HepG2 (cell line): Measurements from ENCODE around the gene RABGGTA.

Experiments used
- ATF2 ChIP-seq: sonication (generic); formaldehyde crosslinking; IDR thresholded peaks from 2 replicates; pipeline ENCODE4 v1.4.0; 2020; ENCODE audit warnings: missing genetic modification reagents
- HIC2 ChIP-seq: sonication (generic); formaldehyde crosslinking; IDR thresholded peaks from 2 replicates; pipeline ENCODE4 v1.9.0; 2022; ENCODE audit warnings: low read depth, missing genetic modification reagents
- HMG20B ChIP-seq: conservative IDR thresholded peaks from 2 replicates; pipeline ENCODE4 v1.6.1; 2016; ENCODE audit warnings: missing genetic modification reagents, missing compliant biosample characterization
- ZNF556 ChIP-seq: sonication (generic); formaldehyde crosslinking; IDR thresholded peaks from 2 replicates; pipeline ENCODE4 v1.4.0; 2020; ENCODE audit warnings: mild to moderate bottlenecking, missing genetic modification reagents, borderline replicate concordance
- TF ChIP-seq, protein P1 (sequence below): sonication (generic); formaldehyde crosslinking; conservative IDR thresholded peaks from 2 replicates; pipeline ENCODE4 v1.4.0; 2020; ENCODE audit warnings: missing genetic modification reagents
- TF ChIP-seq, protein P2 (sequence below): sonication (generic); formaldehyde crosslinking; IDR thresholded peaks from 2 replicates; pipeline ENCODE4 v1.5.0; 2020; ENCODE audit warnings: mild to moderate bottlenecking, missing genetic modification reagents, moderate library complexity
- TF ChIP-seq, protein P3 (sequence below), 2 experiments: sonication (generic) in 1 of 2; formaldehyde crosslinking in 1 of 2; IDR thresholded peaks; 2 replicates each; pipeline versions ENCODE4 v1.5.1 to v1.6.1; 2011 to 2020; ENCODE audit warnings: borderline replicate concordance in 1 of 2, low read depth in 1 of 2, low read length in 1 of 2, mild to moderate bottlenecking in 1 of 2, missing genetic modification reagents in 1 of 2, moderate library complexity in 1 of 2

DNA sequence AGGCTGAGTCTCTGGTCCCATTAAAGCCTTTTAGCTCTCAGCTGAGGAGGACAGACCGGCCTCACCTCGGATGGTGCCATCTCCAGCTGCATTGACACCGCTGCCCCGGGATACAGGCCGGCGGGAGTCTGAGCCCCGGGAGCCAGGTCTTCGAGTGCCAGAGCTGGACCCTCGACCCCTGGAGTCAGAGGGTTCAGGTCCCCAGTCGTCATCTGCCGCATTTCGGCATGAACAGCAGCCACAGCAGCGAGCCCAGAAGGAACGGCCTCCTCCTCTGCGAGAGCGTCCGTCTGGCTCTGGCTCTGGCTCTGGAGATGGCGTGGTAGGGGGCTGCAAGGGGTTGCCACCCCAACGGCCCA, 9.4 kb downstream of the RABGGTA start:
- TF ChIP-seq, protein P1, sequence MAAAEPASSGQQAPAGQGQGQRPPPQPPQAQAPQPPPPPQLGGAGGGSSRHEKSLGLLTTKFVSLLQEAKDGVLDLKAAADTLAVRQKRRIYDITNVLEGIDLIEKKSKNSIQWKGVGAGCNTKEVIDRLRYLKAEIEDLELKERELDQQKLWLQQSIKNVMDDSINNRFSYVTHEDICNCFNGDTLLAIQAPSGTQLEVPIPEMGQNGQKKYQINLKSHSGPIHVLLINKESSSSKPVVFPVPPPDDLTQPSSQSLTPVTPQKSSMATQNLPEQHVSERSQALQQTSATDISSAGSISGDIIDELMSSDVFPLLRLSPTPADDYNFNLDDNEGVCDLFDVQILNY (CRISPR knock-in tag): no peak
- TF ChIP-seq ZNF556 (CRISPR knock-in tag) (no peak), ATF2 (CRISPR knock-in tag) (no peak), HMG20B (CRISPR knock-in tag) (no peak), HIC2 (no peak)
- TF ChIP-seq, protein P2, sequence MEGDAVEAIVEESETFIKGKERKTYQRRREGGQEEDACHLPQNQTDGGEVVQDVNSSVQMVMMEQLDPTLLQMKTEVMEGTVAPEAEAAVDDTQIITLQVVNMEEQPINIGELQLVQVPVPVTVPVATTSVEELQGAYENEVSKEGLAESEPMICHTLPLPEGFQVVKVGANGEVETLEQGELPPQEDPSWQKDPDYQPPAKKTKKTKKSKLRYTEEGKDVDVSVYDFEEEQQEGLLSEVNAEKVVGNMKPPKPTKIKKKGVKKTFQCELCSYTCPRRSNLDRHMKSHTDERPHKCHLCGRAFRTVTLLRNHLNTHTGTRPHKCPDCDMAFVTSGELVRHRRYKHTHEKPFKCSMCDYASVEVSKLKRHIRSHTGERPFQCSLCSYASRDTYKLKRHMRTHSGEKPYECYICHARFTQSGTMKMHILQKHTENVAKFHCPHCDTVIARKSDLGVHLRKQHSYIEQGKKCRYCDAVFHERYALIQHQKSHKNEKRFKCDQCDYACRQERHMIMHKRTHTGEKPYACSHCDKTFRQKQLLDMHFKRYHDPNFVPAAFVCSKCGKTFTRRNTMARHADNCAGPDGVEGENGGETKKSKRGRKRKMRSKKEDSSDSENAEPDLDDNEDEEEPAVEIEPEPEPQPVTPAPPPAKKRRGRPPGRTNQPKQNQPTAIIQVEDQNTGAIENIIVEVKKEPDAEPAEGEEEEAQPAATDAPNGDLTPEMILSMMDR (CRISPR knock-in tag): no peak
- TF ChIP-seq, protein P3, sequence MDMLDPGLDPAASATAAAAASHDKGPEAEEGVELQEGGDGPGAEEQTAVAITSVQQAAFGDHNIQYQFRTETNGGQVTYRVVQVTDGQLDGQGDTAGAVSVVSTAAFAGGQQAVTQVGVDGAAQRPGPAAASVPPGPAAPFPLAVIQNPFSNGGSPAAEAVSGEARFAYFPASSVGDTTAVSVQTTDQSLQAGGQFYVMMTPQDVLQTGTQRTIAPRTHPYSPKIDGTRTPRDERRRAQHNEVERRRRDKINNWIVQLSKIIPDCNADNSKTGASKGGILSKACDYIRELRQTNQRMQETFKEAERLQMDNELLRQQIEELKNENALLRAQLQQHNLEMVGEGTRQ (IDR thresholded peaks at IDR 0.05; ENCODE audit: low read depth, low read length): no peak
- TF ChIP-seq, protein P3 (CRISPR knock-in tag; IDR thresholded peaks at IDR 0.05; ENCODE audit: borderline replicate concordance): no peak
